ENCODE measurements around the gene GAS6.

DNA sequence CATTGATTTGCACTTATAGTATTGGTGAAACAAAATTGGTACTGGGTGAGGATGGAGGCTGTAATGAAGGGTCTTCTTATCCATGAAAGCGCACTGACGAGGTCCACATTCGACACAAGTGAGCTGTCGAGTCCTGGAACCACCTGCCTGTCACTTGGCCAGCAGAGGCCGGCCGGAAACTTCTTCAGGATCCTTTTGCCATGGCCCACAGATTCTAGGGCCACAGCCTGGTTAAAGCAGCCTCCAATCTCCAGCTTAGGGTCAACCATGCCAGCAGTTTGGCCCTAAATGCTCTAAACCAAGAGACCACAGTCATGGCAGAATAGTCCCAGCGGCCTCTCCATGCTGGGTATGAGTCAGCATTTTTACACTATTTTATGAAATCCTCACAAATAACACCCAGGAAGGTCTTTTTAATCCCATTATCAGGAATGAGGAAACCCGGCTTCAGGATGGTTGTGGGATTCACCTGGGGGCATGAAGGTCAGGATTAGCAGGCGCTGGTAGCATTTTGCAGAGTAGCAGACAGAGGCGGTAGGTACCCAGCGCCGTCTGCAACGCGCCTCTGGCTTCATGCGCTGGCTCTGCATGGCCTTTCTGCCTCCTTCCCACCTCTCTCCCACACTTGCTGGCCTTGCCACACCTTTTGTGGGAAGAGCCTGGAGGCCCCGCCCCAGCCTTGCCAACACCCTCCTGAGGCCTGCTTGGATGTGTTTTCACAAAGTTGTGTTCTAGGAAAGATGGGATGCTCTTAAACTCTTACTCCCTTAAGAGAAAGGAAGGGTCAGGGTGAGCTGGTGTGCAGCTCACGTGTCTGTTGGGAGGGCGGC, 15.2 kb downstream of the GAS6 start:
- TF ChIP-seq, protein P1, sequence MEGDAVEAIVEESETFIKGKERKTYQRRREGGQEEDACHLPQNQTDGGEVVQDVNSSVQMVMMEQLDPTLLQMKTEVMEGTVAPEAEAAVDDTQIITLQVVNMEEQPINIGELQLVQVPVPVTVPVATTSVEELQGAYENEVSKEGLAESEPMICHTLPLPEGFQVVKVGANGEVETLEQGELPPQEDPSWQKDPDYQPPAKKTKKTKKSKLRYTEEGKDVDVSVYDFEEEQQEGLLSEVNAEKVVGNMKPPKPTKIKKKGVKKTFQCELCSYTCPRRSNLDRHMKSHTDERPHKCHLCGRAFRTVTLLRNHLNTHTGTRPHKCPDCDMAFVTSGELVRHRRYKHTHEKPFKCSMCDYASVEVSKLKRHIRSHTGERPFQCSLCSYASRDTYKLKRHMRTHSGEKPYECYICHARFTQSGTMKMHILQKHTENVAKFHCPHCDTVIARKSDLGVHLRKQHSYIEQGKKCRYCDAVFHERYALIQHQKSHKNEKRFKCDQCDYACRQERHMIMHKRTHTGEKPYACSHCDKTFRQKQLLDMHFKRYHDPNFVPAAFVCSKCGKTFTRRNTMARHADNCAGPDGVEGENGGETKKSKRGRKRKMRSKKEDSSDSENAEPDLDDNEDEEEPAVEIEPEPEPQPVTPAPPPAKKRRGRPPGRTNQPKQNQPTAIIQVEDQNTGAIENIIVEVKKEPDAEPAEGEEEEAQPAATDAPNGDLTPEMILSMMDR (IDR thresholded peaks at IDR 0.05), result no peak
- no peak for TF ChIP-seq POLR2A (IDR thresholded peaks at IDR 0.05)
